K562 (cell line): ENCODE measurements around the gene SCUBE1.

Experiments used
- CBFA2T2 ChIP-seq: fragments of 450-650 bp; conservative IDR thresholded peaks from 2 replicates; pipeline ENCODE4 v1.6.1; 2017; ENCODE audit warnings: mild to moderate bottlenecking
- RBM14 ChIP-seq: fragments of 200-400 bp; formaldehyde crosslinking; IDR thresholded peaks from 2 replicates; pipeline ENCODE4 v1.6.1; 2018; ENCODE audit warnings: low read depth, mild to moderate bottlenecking, low read length, moderate library complexity, borderline replicate concordance; ENCODE audit not compliant: insufficient read depth
- ZNF24 ChIP-seq: fragments of 450-650 bp; IDR thresholded peaks from 2 replicates; pipeline ENCODE4 v1.6.1; 2016
- TF ChIP-seq, protein P1 (sequence below), 3 experiments: IDR thresholded peaks in 2 of 3; conservative IDR thresholded peaks in 1 of 3; 2 replicates each; pipeline ENCODE4 v1.5.1; 2011 to 2012; ENCODE audit warnings: low read length in 3 of 3, mild to moderate bottlenecking in 3 of 3, control low read depth in 2 of 3, improper control_type of control experiment in 1 of 3, inconsistent platforms in 1 of 3, low read depth in 1 of 3, mixed read lengths in 1 of 3, moderate library complexity in 1 of 3; ENCODE audit not compliant: insufficient read depth in 2 of 3

DNA sequence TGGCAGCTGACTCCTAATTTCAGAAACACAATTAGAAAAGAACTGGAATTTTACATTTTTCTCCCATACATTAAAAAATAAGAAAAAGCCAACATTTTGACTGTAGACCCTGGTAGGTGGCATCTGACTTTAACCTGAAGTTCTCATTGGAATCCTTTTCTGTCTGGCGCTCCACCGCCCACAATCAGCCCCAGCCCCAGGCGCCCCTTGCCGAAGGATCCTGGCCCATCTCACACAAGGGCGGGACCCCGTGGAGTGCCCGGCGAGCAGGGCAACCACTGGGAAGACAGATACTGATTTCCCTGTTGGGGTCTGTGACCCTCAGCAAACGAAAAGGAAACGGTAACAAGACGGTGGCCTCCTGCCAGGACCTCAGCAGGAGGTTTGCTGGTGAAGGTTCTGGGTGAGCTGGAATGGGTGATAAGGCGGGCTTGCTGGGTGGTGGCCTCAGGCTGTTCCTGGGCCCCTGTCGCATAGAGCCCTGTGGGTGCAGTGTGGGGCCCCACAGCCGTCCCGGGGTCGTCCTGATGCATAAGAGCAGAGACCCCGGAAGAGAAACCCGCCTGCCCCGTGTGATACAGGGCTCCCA lies 176.1 kb downstream of the SCUBE1 start:
- no peak for TF ChIP-seq ZNF24
- TF ChIP-seq, protein P1, sequence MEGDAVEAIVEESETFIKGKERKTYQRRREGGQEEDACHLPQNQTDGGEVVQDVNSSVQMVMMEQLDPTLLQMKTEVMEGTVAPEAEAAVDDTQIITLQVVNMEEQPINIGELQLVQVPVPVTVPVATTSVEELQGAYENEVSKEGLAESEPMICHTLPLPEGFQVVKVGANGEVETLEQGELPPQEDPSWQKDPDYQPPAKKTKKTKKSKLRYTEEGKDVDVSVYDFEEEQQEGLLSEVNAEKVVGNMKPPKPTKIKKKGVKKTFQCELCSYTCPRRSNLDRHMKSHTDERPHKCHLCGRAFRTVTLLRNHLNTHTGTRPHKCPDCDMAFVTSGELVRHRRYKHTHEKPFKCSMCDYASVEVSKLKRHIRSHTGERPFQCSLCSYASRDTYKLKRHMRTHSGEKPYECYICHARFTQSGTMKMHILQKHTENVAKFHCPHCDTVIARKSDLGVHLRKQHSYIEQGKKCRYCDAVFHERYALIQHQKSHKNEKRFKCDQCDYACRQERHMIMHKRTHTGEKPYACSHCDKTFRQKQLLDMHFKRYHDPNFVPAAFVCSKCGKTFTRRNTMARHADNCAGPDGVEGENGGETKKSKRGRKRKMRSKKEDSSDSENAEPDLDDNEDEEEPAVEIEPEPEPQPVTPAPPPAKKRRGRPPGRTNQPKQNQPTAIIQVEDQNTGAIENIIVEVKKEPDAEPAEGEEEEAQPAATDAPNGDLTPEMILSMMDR (IDR thresholded peaks at IDR 0.05 in 2 of 3, conservative IDR thresholded peaks at IDR 0.05 in 1 of 3; ENCODE audit: insufficient read depth in 2 of 3, low read depth in 1 of 3, low read length in 3 of 3): no peak
- TF ChIP-seq CBFA2T2: peak; percentile 23; the same call in 1 of the 2 replicates
- TF ChIP-seq RBM14: no peak
